GM12801 (cell line): ENCODE results near the gene DROSHA.

Experiments
- TF ChIP-seq, protein P1 (sequence below): IDR thresholded peaks from one replicate; pipeline ENCODE4 v1.5.1; 2011; ENCODE audit warnings: control low read depth; ENCODE audit not compliant: insufficient read length; ENCODE audit errors: extremely low read depth

The DROSHA gene

DNA sequence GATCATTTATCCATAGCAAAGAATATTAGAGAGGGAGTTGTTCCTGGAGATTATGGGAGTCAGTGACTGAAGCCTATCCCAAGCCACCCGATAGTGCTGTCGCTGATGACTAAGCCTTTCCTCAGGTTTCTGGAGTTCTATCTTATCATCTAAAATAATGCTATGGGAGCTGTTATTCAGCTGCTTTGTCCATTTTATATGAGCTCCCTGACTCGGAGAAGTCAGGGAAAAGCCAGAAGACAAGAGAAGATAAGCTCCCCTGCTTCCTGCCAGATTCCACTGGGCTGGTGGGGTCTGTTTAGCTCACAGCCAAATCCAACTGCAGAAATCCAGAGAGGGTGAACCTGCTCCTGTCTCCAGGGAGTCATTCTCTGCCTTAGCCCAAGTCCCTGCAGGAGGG is 148.2 kb downstream of the DROSHA start:
- TF ChIP-seq, protein P1, sequence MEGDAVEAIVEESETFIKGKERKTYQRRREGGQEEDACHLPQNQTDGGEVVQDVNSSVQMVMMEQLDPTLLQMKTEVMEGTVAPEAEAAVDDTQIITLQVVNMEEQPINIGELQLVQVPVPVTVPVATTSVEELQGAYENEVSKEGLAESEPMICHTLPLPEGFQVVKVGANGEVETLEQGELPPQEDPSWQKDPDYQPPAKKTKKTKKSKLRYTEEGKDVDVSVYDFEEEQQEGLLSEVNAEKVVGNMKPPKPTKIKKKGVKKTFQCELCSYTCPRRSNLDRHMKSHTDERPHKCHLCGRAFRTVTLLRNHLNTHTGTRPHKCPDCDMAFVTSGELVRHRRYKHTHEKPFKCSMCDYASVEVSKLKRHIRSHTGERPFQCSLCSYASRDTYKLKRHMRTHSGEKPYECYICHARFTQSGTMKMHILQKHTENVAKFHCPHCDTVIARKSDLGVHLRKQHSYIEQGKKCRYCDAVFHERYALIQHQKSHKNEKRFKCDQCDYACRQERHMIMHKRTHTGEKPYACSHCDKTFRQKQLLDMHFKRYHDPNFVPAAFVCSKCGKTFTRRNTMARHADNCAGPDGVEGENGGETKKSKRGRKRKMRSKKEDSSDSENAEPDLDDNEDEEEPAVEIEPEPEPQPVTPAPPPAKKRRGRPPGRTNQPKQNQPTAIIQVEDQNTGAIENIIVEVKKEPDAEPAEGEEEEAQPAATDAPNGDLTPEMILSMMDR: no peak

DNA sequence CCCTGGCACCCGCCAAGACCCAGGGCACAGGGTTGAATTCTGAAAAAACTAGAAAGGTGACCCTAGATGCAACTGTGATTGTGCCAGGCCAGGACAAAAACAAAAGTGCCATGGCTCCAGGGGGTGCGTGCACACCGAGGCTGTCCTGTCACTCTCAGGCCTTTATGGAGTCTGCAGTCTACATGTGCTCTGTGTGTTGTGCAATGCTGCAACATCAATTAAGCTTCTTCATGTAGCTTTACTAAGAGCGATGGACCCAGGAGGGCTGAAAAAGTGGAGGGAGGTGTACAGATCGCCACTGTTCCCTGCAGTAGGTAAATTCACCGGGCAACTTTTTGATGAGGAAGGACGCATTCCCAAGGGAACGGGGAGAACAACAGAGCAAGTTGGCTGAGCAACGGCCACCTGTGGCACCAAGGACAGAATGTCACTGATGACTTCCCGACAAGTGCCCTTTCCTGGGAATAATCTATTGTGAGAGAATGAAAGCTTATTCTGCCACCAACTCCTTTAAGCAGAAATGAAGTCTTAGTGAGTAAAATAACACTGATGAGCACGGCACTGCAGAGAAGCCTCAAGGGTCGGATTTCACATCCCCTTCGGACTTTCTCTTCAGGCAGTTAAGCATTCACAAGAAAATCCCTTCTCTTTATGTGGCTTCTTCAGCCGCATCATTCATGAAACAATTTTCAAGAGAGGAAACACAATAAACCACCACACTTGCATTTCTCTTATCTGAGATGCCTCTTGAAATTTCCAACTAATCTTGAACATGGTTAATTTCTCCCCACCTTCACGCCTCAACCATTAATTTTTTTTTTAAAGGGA is 149.6 kb downstream of the DROSHA start:
- TF ChIP-seq, protein P1: no peak

DNA sequence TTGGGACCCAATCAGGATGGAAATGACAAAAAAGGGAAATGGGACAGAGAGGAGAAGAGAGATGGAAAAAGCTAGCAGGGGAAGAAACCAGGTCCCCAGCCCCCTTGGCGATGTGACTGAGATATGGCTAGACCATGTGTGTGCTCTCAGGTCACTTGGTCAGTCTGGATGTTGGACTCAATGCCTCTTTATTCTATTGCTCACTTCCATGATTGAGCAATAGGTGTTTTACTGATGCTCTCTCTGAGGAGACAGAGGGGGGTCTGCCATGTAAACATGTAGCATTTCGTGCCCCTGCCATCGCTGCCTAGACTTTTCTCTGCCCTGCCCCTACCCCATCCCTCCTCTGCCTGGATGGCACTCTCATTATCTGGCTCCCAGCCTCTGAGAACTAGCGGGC is 150.6 kb downstream of the DROSHA start:
- TF ChIP-seq, protein P1: no peak

DNA sequence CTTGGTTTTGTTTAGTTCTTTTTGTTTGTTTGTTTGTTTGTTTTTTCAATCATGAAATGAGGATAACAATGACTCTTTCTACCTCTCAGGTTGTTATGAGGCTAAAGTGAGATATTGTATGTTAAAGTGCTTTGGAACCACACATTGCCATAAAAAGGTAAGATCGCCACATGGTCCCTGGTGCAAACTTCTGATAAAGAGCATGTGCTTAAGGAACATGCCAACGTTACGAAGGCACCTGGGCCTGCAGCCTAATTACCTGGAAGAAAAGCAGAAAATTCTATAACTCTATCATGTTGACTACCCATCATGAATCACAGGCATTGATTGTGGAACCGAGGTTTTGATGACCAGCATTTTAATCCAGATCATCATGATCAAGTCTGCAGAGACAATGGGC is 151.8 kb downstream of the DROSHA start:
- TF ChIP-seq, protein P1: no peak

DNA sequence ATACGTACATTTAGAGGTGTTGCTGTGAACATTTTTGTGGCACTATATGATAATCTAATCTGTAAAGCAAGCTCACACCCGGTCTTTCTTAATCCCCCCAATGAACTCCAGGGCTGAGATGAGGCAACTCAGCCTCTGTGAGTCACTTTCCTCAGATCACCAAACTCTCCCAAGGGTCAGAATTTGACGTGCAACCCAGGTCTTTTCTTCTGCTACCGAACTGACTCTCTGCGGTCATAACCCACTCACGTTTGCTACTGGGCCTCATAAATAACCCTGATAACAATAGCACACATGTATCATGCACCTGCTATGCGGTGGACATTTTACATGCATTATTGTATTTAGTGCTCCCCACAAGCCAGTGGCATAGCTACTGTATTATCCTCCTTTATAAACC is 153.1 kb downstream of the DROSHA start:
- TF ChIP-seq, protein P1: no peak

DNA sequence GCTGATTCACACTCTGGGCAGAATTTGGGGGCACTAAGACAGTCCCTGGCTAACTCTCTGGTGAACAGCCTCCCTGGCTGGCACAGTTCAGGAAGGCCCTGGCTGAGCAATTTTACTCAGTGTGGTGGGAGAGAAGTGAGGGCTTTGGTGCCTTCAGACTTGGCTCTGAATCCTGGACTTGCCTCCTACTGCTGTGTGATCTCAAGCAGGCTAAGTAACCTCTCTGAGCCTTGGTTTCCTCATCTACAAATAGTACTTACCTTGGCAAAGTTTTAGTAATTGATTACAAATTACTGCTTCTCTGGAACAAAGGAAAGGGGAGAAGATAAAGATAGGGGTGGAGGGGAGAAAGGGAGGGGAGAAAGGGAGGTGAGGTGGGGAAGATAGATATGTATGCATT is 153.8 kb downstream of the DROSHA start:
- TF ChIP-seq, protein P1: no peak

DNA sequence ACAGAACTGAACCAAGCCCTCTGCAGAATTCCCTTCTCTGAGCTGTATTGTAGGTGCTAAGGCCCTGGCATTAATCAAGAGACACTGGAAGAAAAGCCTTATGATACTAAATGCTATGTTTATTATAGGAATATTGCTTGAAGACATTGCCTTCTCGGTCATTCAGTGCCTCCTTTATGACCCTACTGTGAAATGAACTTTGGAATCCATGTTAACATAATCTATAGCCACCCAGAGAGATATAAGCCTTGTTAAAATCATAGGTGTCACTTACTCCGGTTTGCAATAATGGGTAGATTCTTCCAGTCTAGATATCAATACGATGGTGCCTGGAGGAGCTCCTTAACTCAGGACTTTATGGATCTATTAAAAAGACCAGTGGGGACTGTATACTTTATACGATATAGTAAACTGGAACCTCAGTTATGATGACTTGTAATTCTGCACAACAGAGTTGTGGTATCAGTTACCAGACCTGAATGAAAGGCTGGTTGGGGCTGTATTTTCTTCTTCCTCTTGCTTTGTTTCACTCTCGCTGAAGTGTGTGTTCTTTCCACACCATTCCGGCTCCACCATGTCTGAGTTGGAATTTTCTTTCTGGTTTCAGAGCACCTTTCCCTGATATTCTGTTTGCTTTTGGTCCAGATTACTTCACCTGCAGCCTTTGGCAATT is 154.5 kb downstream of the DROSHA start:
- TF ChIP-seq, protein P1: no peak
